ENCODE results near the gene CELF3. TPM values are rescaled to one million over a fixed set of nuclear protein-coding genes. Genes with fewer than 3 reads are reported as not detected.

Gene CELF3
- not detected in 2 replicates for total RNA-seq

GRCh38 chr1:151716771-151717631 lies at the start of gene CELF3:
TSS of gene CELF3 (minus strand) at chr1:151716803. CDS start at chr1:151716020, 783 bp downstream.

GRCh38 chr1:151762941-151763921 lies 46.6 kb upstream of the CELF3 start, which contains the start of gene MRPL9:
TSS of gene MRPL9 (minus strand) at chr1:151763496. CDS start at chr1:151763479, 17 bp downstream.

GRCh38 chr1:151720974-151721787 lies 4.6 kb upstream of the CELF3 start, which contains the start of gene RIIAD1:
TSS of gene RIIAD1 (plus strand) at chr1:151721522. CDS start at chr1:151721537, 15 bp downstream.

Other genes with a start within 250 kb of the CELF3 start
- gene CGN, start 205.4 kb downstream of the CELF3 start, total RNA-seq = 5.8 and 10.7 TPM in 2 replicates
- gene TUFT1, start 176.5 kb downstream of the CELF3 start, total RNA-seq = 21.4 and 25.4 TPM in 2 replicates
- 10.6 and 16.1 TPM in 2 replicates for gene SNX27, start 104.8 kb downstream of the CELF3 start, total RNA-seq
- not detected in 2 replicates for gene RIIAD1, start 4.7 kb upstream of the CELF3 start, total RNA-seq
- 81.1 and 91.5 TPM in 2 replicates for gene MRPL9, start 46.7 kb upstream of the CELF3 start, total RNA-seq
- gene TDRKH, start 73.7 kb upstream of the CELF3 start, total RNA-seq = 7.2 and 8.7 TPM in 2 replicates
- gene LINGO4, start 88.6 kb upstream of the CELF3 start, total RNA-seq = not detected in 2 replicates
- gene RORC, start 115.0 kb upstream of the CELF3 start, total RNA-seq = 0.05 and 0.35 TPM in 2 replicates
- gene C2CD4D, start 123.0 kb upstream of the CELF3 start, total RNA-seq = 0.14 TPM in 1 of 2 replicates, not detected in the other
- 0.99 and 2.3 TPM in 2 replicates for gene THEM5, start 136.9 kb upstream of the CELF3 start, total RNA-seq
- 9.1 and 14.0 TPM in 2 replicates for gene THEM4, start 192.7 kb upstream of the CELF3 start, total RNA-seq